ENCODE data around the gene CHCT1. TPM values are rescaled to one million over a fixed set of nuclear protein-coding genes. Genes with fewer than 3 reads are reported as not detected.

Gene CHCT1
- total RNA-seq, 1 experiment from 2014 or later, result not detected

DNA sequence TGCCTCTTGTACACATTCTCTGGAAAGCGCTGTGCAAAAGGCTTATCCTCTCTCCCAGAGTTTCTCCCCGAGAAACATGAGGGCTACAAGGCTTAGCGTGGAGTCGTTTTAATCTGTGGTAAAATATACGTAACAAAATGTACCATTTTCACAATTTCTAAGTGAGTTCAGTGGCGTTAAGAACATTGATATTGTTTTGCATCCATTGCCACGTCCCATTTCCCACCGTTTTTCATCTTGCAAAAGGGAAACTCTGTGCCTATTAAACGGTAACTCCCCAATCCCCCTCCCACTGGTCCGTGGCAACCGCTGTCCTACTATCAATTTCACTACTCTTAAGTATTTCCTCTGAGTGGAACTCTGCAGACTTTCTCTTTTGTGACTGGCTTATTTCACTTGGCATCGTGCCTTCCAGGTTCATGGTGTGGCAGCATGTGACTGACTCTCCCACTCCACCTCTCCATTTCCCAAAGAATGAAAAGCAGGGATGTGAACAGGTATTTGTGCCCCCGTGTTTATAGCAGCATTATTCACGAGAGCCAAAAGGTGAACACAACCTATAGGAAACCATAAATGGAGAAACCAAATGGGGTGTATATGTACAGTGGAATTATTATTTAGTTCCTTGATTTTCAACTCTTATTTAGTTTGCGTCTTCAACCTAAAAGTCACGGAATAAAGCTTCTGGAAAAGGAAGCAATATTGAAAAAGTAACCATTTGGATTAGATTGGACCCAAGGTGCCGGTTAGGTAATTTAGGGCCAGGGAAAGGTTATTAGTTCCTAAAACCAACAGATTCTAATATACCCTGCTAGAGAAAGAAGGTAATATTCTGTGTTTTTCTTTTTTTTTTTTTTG is 29.2 kb upstream of the CHCT1 start:
- Mint-ChIP-seq H3K27ac (ENCODE audit: unreplicated experiment) (peak overlapping the region; percentile 79), H3K36me3 (ENCODE audit: insufficient read depth, unreplicated experiment) (peaks cover 33% of the 10 kb centered on the region), H3K9me3 (ENCODE audit: low read depth, unreplicated experiment) (no peaks in the 10 kb centered on the region), H3K4me3 (ENCODE audit: low read depth, unreplicated experiment) (peak overlapping the region; percentile 88), H3K27me3 (ENCODE audit: unreplicated experiment) (no peaks in the 10 kb centered on the region), H3K4me1 (ENCODE audit: low read depth, unreplicated experiment) (peaks cover 17% of the 10 kb centered on the region)
- BruUV-seq (replicated peaks), result TSS peak; percentile 95
- peak; percentile 19 for DNase-seq
- intact Hi-C loops (cut with micrococcal nuclease; ENCODE audit: unreplicated experiment), result no loop called here
- CTCF ChIA-PET, result interaction anchor here (0.5 kb wide), 1 partner anchor 20 kb away, joined by 3 read pairs; no protein-coding TSS in a partner anchor
- TF ChIP-seq CTCF (IDR thresholded peaks at IDR 0.05; ENCODE audit: unreplicated experiment), result no peak

DNA sequence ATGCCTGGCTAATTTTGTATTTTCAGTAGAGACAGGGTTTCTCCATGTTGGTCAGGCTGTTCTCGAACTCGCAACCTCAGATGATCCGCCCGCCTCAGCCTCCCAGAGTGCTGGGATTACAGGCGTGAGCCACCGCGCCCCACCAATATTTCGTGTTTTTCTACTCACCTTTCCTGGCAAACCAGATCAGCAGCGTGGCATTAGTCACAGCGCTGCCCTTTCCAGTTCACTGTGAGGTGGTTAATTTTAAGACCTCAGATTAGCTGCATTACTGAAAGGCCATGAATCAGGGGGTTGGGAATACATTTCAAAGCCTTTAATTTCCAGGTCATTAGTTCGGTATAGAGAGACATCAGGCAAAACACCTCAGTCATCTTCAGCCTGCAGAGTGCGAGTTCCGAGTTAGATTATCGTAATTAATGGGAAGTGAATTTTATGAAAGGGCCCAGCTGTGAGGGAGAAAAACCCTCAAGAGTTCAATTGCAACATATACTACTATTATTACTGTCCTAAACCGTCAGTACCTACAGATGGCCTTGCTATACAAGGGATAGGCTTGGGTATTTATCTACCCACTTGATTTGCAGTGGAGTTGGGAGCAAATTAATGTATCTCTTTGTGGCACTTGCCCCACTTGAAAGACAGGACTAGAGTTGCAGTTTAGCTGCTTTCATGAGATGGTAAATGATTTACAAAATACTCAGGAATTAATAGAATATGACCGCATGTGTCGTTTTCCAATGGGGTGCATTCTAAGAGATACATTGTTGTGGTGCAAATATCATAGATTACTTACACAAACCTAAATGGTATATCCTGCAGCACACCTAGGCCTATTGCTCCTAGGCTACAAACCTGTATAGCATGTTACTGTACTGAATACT is 28.2 kb upstream of the CHCT1 start:
- no TSS peak for BruUV-seq (replicated peaks)
- CTCF ChIA-PET, result no interaction called here
- Mint-ChIP-seq H3K27me3 (ENCODE audit: unreplicated experiment) (no peaks in the 10 kb centered on the region), H3K27ac (ENCODE audit: unreplicated experiment) (no peak overlapping the region), H3K9me3 (ENCODE audit: low read depth, unreplicated experiment) (no peaks in the 10 kb centered on the region), H3K4me1 (ENCODE audit: low read depth, unreplicated experiment) (peaks cover 11% of the 10 kb centered on the region), H3K4me3 (ENCODE audit: low read depth, unreplicated experiment) (no peak overlapping the region), H3K36me3 (ENCODE audit: insufficient read depth, unreplicated experiment) (peaks cover 33% of the 10 kb centered on the region)
- peak; percentile 30 for DNase-seq
- intact Hi-C loops (cut with micrococcal nuclease; ENCODE audit: unreplicated experiment), result no loop called here
- no peak for TF ChIP-seq CTCF (IDR thresholded peaks at IDR 0.05; ENCODE audit: unreplicated experiment)

DNA sequence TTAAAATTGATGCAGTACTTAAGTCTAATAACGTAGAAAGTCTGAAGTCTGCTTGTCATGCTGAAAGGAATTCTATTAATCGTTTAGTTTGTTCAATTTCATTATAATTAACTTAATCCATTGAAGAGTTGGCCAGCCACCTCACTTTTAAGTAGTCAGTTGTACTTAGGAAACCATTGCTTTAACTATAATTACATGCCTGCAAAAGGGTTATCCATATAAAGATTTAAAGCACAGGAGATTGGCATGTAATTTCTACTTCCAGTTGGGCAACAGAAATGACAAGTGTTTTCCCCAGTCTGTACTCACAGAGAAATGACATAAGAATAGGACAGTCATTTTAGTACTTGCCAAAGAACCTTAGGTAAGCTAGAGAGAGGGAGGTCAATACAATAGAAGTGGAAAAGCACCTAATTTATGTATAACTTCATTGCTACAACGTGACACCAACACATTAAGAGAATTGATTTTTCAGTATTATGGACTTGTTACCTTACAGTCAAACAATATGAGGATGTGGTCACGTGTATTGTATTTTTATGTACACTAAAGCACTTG is 26.7 kb upstream of the CHCT1 start:
- CTCF ChIA-PET, result no interaction called here
- no peaks in the 10 kb centered on the region for H3K9me3 Mint-ChIP-seq (ENCODE audit: low read depth, unreplicated experiment)
- H3K4me3 Mint-ChIP-seq (ENCODE audit: low read depth, unreplicated experiment), result no peak overlapping the region
- no peaks in the 10 kb centered on the region for H3K27me3 Mint-ChIP-seq (ENCODE audit: unreplicated experiment)
- DNase-seq, result no peak
- H3K4me1 Mint-ChIP-seq (ENCODE audit: low read depth, unreplicated experiment), result peaks cover 3% of the 10 kb centered on the region
- peaks cover 27% of the 10 kb centered on the region for H3K36me3 Mint-ChIP-seq (ENCODE audit: insufficient read depth, unreplicated experiment)
- no peak for TF ChIP-seq CTCF (IDR thresholded peaks at IDR 0.05; ENCODE audit: unreplicated experiment)
- no peak overlapping the region for H3K27ac Mint-ChIP-seq (ENCODE audit: unreplicated experiment)
- intact Hi-C loops (cut with micrococcal nuclease; ENCODE audit: unreplicated experiment), result no loop called here
- no TSS peak for BruUV-seq (replicated peaks)

- peaks cover 19% of the 10 kb centered on the region for H3K36me3 Mint-ChIP-seq (ENCODE audit: insufficient read depth, unreplicated experiment)
- no TSS peak for BruUV-seq (replicated peaks)
- DNase-seq, result no peak
- no peaks in the 10 kb centered on the region for H3K27me3 Mint-ChIP-seq (ENCODE audit: unreplicated experiment)
- H3K27ac Mint-ChIP-seq (ENCODE audit: unreplicated experiment), result no peak overlapping the region
- CTCF ChIA-PET, result no interaction called here
- H3K9me3 Mint-ChIP-seq (ENCODE audit: low read depth, unreplicated experiment), result no peaks in the 10 kb centered on the region
- no peak for TF ChIP-seq CTCF (IDR thresholded peaks at IDR 0.05; ENCODE audit: unreplicated experiment)
- intact Hi-C loops (cut with micrococcal nuclease; ENCODE audit: unreplicated experiment), result no loop called here
- H3K4me3 Mint-ChIP-seq (ENCODE audit: low read depth, unreplicated experiment), result no peak overlapping the region
- H3K4me1 Mint-ChIP-seq (ENCODE audit: low read depth, unreplicated experiment), result no peaks in the 10 kb centered on the region
Measured at GRCh38 chr17:60396412-60396811, 25.9 kb upstream of the CHCT1 start.

All from Calu3 (cell line).